SK-N-SH treated with all-trans-retinoic acid at 6 μM for 48 hours (cell line): ENCODE measurements around the gene DTNA.

Source experiments
- ARNTL ChIP-seq: fragments of 450-650 bp; formaldehyde crosslinking; IDR thresholded peaks from 2 replicates; pipeline ENCODE4 v1.5.0; 2020; ENCODE audit warnings: low read depth, mild to moderate bottlenecking, moderate library complexity, borderline replicate concordance
- BACH2 ChIP-seq: fragments of 250-450 bp; sonication (Bioruptor Pico); IDR thresholded peaks from 2 replicates; pipeline ENCODE4 v1.9.0; 2021; ENCODE audit warnings: mild to moderate bottlenecking, borderline replicate concordance
- CREB5 ChIP-seq: fragments of 250-450 bp; sonication (Bioruptor Pico); IDR thresholded peaks from 2 replicates; pipeline ENCODE4 v1.5.1; 2020; ENCODE audit warnings: low read depth, mild to moderate bottlenecking, moderate library complexity
- CSDC2 ChIP-seq: fragments of 250-450 bp; sonication (Bioruptor Pico); IDR thresholded peaks from 2 replicates; pipeline ENCODE4 v1.5.0; 2020; ENCODE audit warnings: mild to moderate bottlenecking, moderate library complexity
- ESRRG ChIP-seq: fragments of 250-450 bp; sonication (Bioruptor Pico); IDR thresholded peaks from 2 replicates; pipeline ENCODE4 v1.6.1; 2021; ENCODE audit warnings: mild to moderate bottlenecking
- GLIS3 ChIP-seq: fragments of 250-450 bp; sonication (Bioruptor Pico); IDR thresholded peaks from 2 replicates; pipeline ENCODE4 v1.5.0; 2020; ENCODE audit warnings: mild to moderate bottlenecking, moderate library complexity
- ISL1 ChIP-seq: fragments of 250-450 bp; sonication (Bioruptor Pico); IDR thresholded peaks from 2 replicates; pipeline ENCODE4 v2.1.2; 2022; ENCODE audit warnings: mild to moderate bottlenecking, moderate library complexity
- OSR1 ChIP-seq: fragments of 250-450 bp; sonication (Bioruptor Pico); IDR thresholded peaks from 2 replicates; pipeline ENCODE4 v1.8.0; 2022; ENCODE audit warnings: moderate library complexity, mild to moderate bottlenecking, inconsistent platforms
- PATZ1 ChIP-seq: fragments of 250-450 bp; sonication (Bioruptor Pico); IDR thresholded peaks from 2 replicates; pipeline ENCODE4 v1.8.0; 2020; ENCODE audit warnings: mild to moderate bottlenecking, moderate library complexity, borderline replicate concordance
- ZFP30 ChIP-seq: fragments of 450-650 bp; formaldehyde crosslinking; IDR thresholded peaks from 2 replicates; pipeline ENCODE4 v1.5.0; 2022; ENCODE audit warnings: mild to moderate bottlenecking, moderate library complexity
- ZNF8 ChIP-seq: fragments of 450-650 bp; formaldehyde crosslinking; IDR thresholded peaks from 2 replicates; pipeline ENCODE4 v1.5.0; 2020; ENCODE audit warnings: mild to moderate bottlenecking, moderate library complexity

- no peak for TF ChIP-seq CREB5
- no peak for TF ChIP-seq PATZ1
- no peak for TF ChIP-seq ARNTL (CRISPR knock-in tag)
- TF ChIP-seq ESRRG (CRISPR knock-in tag): no peak
- no peak for TF ChIP-seq GLIS3 (CRISPR knock-in tag)
- no peak for TF ChIP-seq OSR1 (CRISPR knock-in tag)
- TF ChIP-seq CSDC2: no peak
- TF ChIP-seq BACH2 (CRISPR knock-in tag): no peak
- TF ChIP-seq ISL1 (CRISPR knock-in tag): no peak
- TF ChIP-seq ZFP30 (CRISPR knock-in tag): no peak
- TF ChIP-seq ZNF8 (CRISPR knock-in tag): no peak
Observed at GRCh38 chr18:34873986-34874580, 164.0 kb downstream of the DTNA start.
